ENCODE measurements around the gene PSENEN. TPM values are rescaled to one million over a fixed set of nuclear protein-coding genes. Genes with fewer than 3 reads are reported as not detected.
"Not testable (repeated sequence)": the region's sequence is repeated elsewhere in the genome, so short reads cannot be mapped to it uniquely, and the experiment has no call there.

The PSENEN gene
- total RNA-seq, 2 donors from 2014 or later = 33.6 to 37.3 TPM

DNA sequence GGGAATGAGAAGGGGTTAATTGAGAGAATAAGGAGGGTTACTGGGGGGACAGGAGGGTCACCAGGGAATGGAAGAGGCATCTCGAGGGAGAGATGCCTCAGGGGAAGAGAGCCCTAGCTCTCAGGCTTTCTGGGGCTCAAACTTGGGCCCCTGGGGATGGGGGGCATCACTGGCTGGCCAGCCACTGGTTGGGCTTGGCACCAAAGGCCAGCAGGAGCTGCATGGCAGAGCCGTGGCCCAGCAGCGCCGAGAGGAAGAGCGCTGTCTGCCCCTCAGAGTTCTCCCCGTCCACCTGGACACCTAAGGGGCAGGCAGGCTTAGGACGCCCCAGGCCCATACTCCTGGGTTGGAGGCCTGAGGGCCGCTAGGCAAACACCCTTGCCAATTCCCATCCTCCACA is 47.4 kb downstream of the PSENEN start:
- no peak for DNase-seq (ENCODE audit: low spot score)
- intact Hi-C loops (cut with DNase I) = no loop called here

GRCh38 chr19:35793381-35794165 is 48.1 kb downstream of the PSENEN start:
- intact Hi-C loops (cut with DNase I) = no loop called here
- no peak for DNase-seq (ENCODE audit: low spot score)

GRCh38 chr19:35795564-35795963 is 50.1 kb downstream of the PSENEN start:
- intact Hi-C loops (cut with DNase I) = not testable (repeated sequence)

More at GRCh38 chr19:35795564-35795963, 50.1 kb downstream of the PSENEN start:
- not testable (repeated sequence) for DNase-seq (ENCODE audit: low spot score)

Other genes starting within 250 kb of the PSENEN start
- gene DMKN, start 232.0 kb upstream of the PSENEN start, total RNA-seq = 1 to 10 TPM; 2.1 to 2.2 TPM
- gene SBSN, start 217.3 kb upstream of the PSENEN start, total RNA-seq = not detected
- not detected for gene GAPDHS, start 212.2 kb upstream of the PSENEN start, total RNA-seq
- 10 to 100 TPM; 52.4 to 61.1 TPM for gene TMEM147, start 200.0 kb upstream of the PSENEN start, total RNA-seq
- gene ATP4A, start 182.0 kb upstream of the PSENEN start, total RNA-seq = not detected
- gene PMIS2, start 159.5 kb upstream of the PSENEN start, total RNA-seq = not detected
- 1 to 10 TPM; 7.9 to 8.3 TPM for gene HAUS5, start 132.9 kb upstream of the PSENEN start, total RNA-seq
- 10 to 100 TPM; 61.1 to 61.3 TPM for gene RBM42, start 116.6 kb upstream of the PSENEN start, total RNA-seq
- under 1 TPM; 0.74 to 0.81 TPM for gene ETV2, start 103.9 kb upstream of the PSENEN start, total RNA-seq
- gene COX6B1, start 97.3 kb upstream of the PSENEN start, total RNA-seq = 100 to 1,000 TPM; 228 to 290 TPM
- gene UPK1A, start 79.1 kb upstream of the PSENEN start, total RNA-seq = under 1 TPM in 1 of 2 donors, not detected in 1; 0.19 TPM
- not detected for gene ZBTB32, start 41.1 kb upstream of the PSENEN start, total RNA-seq
- gene KMT2B, start 27.6 kb upstream of the PSENEN start, total RNA-seq = 10 to 100 TPM; 23.1 to 23.5 TPM
- gene IGFLR1, start 3.2 kb upstream of the PSENEN start, total RNA-seq = 1 to 10 TPM; 4.3 to 9.3 TPM
- 10 to 100 TPM; 13.8 to 18.7 TPM for gene U2AF1L4, start 233 bp upstream of the PSENEN start, total RNA-seq
- 1 to 10 TPM; 8.3 to 9.4 TPM for gene LIN37, start 2.9 kb downstream of the PSENEN start, total RNA-seq
- gene HSPB6, start 11.4 kb downstream of the PSENEN start, total RNA-seq = 100 to 1,000 TPM; 290 to 412 TPM
- 10 to 100 TPM; 18.4 to 19.3 TPM for gene PROSER3, start 12.5 kb downstream of the PSENEN start, total RNA-seq
- gene ARHGAP33, start 29.9 kb downstream of the PSENEN start, total RNA-seq = 1 to 10 TPM; 6.2 to 9.6 TPM
- gene PRODH2, start 67.2 kb downstream of the PSENEN start, total RNA-seq = not detected
- not detected for gene NPHS1, start 106.9 kb downstream of the PSENEN start, total RNA-seq
- gene KIRREL2, start 111.3 kb downstream of the PSENEN start, total RNA-seq = not detected
- gene APLP1, start 122.9 kb downstream of the PSENEN start, total RNA-seq = 1 to 10 TPM; 3.9 to 7.3 TPM
- gene NFKBID, start 154.9 kb downstream of the PSENEN start, total RNA-seq = 10 to 100 TPM in 1 of 2 donors, 1 to 10 TPM in 1; 7.9 to 10.3 TPM
- gene HCST, start 156.9 kb downstream of the PSENEN start, total RNA-seq = 10 to 100 TPM; 12.4 to 13.4 TPM
- gene TYROBP, start 162.6 kb downstream of the PSENEN start, total RNA-seq = 10 to 100 TPM; 58.8 to 96.5 TPM
- gene LRFN3, start 190.7 kb downstream of the PSENEN start, total RNA-seq = 10 to 100 TPM; 13.3 to 14.2 TPM
- gene SDHAF1, start 249.5 kb downstream of the PSENEN start, total RNA-seq = 10 to 100 TPM; 11.2 to 13.3 TPM

Data from posterior vena cava (tissue), 2 donors.